PFSK-1 (cell line): ENCODE data around the gene TCIRG1.

Source experiments
- POLR2AphosphoS5 ChIP-seq: IDR thresholded peaks from 2 replicates; pipeline ENCODE4 v1.6.1; 2012; ENCODE audit warnings: low read depth, mild to moderate bottlenecking, control low read depth, low read length, moderate library complexity
- REST ChIP-seq, 2 experiments: IDR thresholded peaks; 2 replicates each; pipeline versions ENCODE4 v1.6.1 to v1.8.0; 2011 to 2012; ENCODE audit warnings: low read depth in 2 of 2, low read length in 2 of 2, control low read depth in 1 of 2, inconsistent platforms in 1 of 2, mild to moderate bottlenecking in 1 of 2, moderate library complexity in 1 of 2; ENCODE audit not compliant: insufficient read depth in 1 of 2

DNA sequence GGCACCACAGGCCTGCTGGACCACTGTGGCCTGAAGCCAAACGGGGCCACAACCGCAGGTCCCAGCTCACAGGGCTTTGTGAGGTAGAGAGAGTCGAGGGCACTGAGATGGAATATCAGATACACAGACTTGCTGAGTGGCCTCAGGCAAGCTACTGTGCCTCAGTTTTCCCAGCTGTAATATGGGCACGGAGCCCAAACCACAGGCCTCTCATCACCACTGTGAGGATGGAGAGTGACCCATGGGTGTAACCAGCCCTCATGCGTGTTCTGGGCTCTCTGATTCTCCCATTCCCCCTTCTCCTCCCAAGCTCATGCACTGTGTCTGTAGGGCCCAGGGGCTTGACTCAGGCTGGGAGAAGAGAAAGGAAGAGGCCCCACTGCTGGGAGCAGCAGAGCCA, 39.1 kb upstream of the TCIRG1 start:
- TF ChIP-seq REST (IDR thresholded peaks at IDR 0.05; ENCODE audit: insufficient read depth in 1 of 2, low read depth in 2 of 2, low read length in 2 of 2) (no peak), POLR2AphosphoS5 (no peak)
